ENCODE results near the gene NDRG3. TPM values are rescaled to one million over a fixed set of nuclear protein-coding genes. Genes with fewer than 3 reads are reported as not detected.

NDRG3 gene
- total RNA-seq, 2 experiments from 2014 or later = 14.4 to 22.1 TPM

DNA sequence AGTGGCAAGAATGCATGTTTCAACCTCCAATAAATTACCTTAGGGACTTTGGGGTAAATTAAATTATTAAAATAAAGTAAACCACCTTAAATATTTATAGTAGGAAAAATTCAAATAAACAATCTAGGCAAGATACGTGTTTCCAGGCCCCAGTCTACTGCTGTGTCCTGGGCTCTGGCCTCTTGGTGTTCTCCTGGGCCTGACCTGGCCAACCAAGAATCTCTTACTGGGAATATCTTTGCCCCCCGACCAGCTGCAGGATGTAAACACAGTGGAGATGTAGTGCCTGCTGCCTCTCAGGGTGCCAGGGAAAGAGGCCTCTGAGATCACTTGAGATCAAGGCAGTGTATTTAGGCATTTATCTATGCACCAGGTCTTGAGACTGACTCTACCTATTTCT, 39.4 kb upstream of the NDRG3 start:
- ChIA-PET POLR2A (no interaction called here), CTCF (ENCODE audit: unreplicated experiment) (no interaction called here)
- no TSS peak for BruUV-seq (replicated peaks)
- no peaks in the 10 kb centered on the region for H3K79me2 ChIP-seq (ENCODE audit: insufficient read depth, low read depth, low read length)
- no peak for DNase-seq (ENCODE audit: low spot score)
- H3K4me2 ChIP-seq (ENCODE audit: low read length) = no peak overlapping the region
- no peaks in the 10 kb centered on the region for H3K36me3 ChIP-seq (ENCODE audit: insufficient read depth, low read length)
- no peaks in the 10 kb centered on the region for H3K9me2 ChIP-seq (ENCODE audit: insufficient read depth, low read length)
- H2AFZ ChIP-seq (ENCODE audit: low read length) = no peak overlapping the region
- TF ChIP-seq, protein P1, sequence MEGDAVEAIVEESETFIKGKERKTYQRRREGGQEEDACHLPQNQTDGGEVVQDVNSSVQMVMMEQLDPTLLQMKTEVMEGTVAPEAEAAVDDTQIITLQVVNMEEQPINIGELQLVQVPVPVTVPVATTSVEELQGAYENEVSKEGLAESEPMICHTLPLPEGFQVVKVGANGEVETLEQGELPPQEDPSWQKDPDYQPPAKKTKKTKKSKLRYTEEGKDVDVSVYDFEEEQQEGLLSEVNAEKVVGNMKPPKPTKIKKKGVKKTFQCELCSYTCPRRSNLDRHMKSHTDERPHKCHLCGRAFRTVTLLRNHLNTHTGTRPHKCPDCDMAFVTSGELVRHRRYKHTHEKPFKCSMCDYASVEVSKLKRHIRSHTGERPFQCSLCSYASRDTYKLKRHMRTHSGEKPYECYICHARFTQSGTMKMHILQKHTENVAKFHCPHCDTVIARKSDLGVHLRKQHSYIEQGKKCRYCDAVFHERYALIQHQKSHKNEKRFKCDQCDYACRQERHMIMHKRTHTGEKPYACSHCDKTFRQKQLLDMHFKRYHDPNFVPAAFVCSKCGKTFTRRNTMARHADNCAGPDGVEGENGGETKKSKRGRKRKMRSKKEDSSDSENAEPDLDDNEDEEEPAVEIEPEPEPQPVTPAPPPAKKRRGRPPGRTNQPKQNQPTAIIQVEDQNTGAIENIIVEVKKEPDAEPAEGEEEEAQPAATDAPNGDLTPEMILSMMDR (conservative IDR thresholded peaks at IDR 0.05; ENCODE audit: low read length) = no peak
- TF ChIP-seq EZH2phosphoT487 (IDR thresholded peaks at IDR 0.05; ENCODE audit: borderline replicate concordance, low read depth, low read length) = no peak
- no peaks in the 10 kb centered on the region for H4K20me1 ChIP-seq (ENCODE audit: insufficient read depth, low read length)
- no peaks in the 10 kb centered on the region for H3K4me1 ChIP-seq (ENCODE audit: insufficient read depth, low read length, poor library complexity, severe bottlenecking)
- H3K9me3 ChIP-seq (ENCODE audit: low read length) = no peaks in the 10 kb centered on the region
- H3K27ac ChIP-seq (ENCODE audit: low read depth, low read length, poor library complexity, severe bottlenecking) = no peak overlapping the region
- H3K4me3 ChIP-seq (ENCODE audit: low read depth, low read length, poor library complexity, severe bottlenecking) = no peak overlapping the region
- intact Hi-C loops (cut with micrococcal nuclease; ENCODE audit: unreplicated experiment) = no loop called here

DNA sequence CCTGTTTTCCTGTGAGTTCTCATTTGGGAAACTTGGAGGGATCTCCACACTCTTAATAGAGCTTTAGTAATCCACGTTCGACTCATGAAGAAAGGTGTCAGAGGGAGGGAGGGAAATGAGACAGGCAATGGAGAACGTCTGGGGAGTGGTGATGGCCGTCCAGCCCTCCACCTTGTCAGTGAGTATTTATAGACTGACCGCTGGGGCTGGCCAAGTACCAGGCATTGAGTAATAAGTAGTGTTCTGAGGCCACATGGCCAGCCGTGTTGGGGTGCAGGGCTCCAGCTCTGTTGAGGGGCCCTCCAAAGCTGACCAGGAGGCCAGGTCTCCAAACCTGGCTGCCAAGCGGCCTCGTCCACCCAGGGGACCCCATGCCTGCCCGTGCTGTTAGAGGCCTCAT, 39.0 kb upstream of the NDRG3 start:
- ChIA-PET CTCF (ENCODE audit: unreplicated experiment) (no interaction called here), POLR2A (no interaction called here)
- DNase-seq (ENCODE audit: low spot score) = no peak
- Histone ChIP-seq H3K9me3 (ENCODE audit: low read length) (no peaks in the 10 kb centered on the region), H3K36me3 (ENCODE audit: insufficient read depth, low read length) (no peaks in the 10 kb centered on the region), H3K79me2 (ENCODE audit: insufficient read depth, low read depth, low read length) (no peaks in the 10 kb centered on the region), H3K4me2 (ENCODE audit: low read length) (no peak overlapping the region), H3K27ac (ENCODE audit: low read depth, low read length, poor library complexity, severe bottlenecking) (no peak overlapping the region), H3K9me2 (ENCODE audit: insufficient read depth, low read length) (no peaks in the 10 kb centered on the region), H4K20me1 (ENCODE audit: insufficient read depth, low read length) (no peaks in the 10 kb centered on the region), H3K4me1 (ENCODE audit: insufficient read depth, low read length, poor library complexity, severe bottlenecking) (no peaks in the 10 kb centered on the region), H2AFZ (ENCODE audit: low read length) (no peak overlapping the region), H3K4me3 (ENCODE audit: low read depth, low read length, poor library complexity, severe bottlenecking) (no peak overlapping the region)
- BruUV-seq (replicated peaks) = no TSS peak
- intact Hi-C loops (cut with micrococcal nuclease; ENCODE audit: unreplicated experiment) = no loop called here
- no peak for TF ChIP-seq EZH2phosphoT487 (IDR thresholded peaks at IDR 0.05; ENCODE audit: borderline replicate concordance, low read depth, low read length)
- TF ChIP-seq, protein P1 (conservative IDR thresholded peaks at IDR 0.05; ENCODE audit: low read length) = no peak

DNA sequence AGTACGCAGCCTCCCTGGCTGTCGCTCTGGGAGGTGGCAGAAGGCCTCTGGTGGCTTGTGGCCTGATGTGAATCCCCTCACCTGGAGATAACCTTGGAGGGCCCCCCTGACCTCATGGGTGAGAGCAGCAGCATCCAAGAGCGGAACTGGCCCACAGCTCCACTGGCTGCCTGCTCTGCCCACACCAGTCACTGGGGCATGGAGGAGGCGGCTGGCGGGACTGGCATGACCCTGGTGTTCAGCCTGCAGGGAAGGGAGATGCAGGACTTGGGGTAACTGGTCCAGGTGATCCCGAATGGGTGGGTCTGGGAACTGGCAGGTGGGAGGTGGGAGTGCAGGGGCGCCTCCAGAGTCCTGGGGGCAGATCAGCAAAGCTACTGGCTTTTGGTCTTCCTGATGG, 38.2 kb upstream of the NDRG3 start:
- Histone ChIP-seq H4K20me1 (ENCODE audit: insufficient read depth, low read length) (no peaks in the 10 kb centered on the region), H3K27ac (ENCODE audit: low read depth, low read length, poor library complexity, severe bottlenecking) (no peak overlapping the region), H3K36me3 (ENCODE audit: insufficient read depth, low read length) (no peaks in the 10 kb centered on the region), H2AFZ (ENCODE audit: low read length) (no peak overlapping the region), H3K9me3 (ENCODE audit: low read length) (no peaks in the 10 kb centered on the region), H3K4me1 (ENCODE audit: insufficient read depth, low read length, poor library complexity, severe bottlenecking) (no peaks in the 10 kb centered on the region), H3K79me2 (ENCODE audit: insufficient read depth, low read depth, low read length) (no peaks in the 10 kb centered on the region), H3K9me2 (ENCODE audit: insufficient read depth, low read length) (no peaks in the 10 kb centered on the region), H3K4me2 (ENCODE audit: low read length) (no peak overlapping the region), H3K4me3 (ENCODE audit: low read depth, low read length, poor library complexity, severe bottlenecking) (no peak overlapping the region)
- DNase-seq (ENCODE audit: low spot score) = no peak
- ChIA-PET POLR2A (no interaction called here), CTCF (ENCODE audit: unreplicated experiment) (no interaction called here)
- intact Hi-C loops (cut with micrococcal nuclease; ENCODE audit: unreplicated experiment) = no loop called here
- BruUV-seq (replicated peaks) = no TSS peak
- TF ChIP-seq, protein P1 (conservative IDR thresholded peaks at IDR 0.05; ENCODE audit: low read length) = no peak
- TF ChIP-seq EZH2phosphoT487 (IDR thresholded peaks at IDR 0.05; ENCODE audit: borderline replicate concordance, low read depth, low read length) = no peak
